Measurements from ENCODE around the gene PGA3.
"Not testable (repeated sequence)": the region's sequence is repeated elsewhere in the genome, so short reads cannot be mapped to it uniquely, and the experiment has no call there.

PGA3 gene

DNA sequence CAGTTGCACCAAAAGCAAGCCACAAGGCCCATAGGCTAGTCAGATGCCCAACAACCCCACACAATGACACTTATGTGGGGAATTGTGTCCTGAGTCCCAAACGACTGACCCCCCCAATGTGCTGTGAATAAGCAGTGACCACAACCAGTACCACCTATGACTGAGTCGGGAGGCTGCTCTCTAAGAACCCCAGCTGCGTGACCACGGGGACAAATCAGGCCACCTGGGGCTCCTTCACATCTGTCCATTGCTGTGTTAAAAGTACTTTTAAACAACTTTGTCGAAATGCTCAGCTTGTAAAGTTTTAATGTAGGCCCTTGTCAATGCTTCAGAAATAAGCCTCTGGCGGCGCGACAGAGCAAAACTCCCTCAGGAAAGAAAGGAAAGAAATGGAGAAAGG lies 37.0 kb downstream of the PGA3 start:
- CTCF ChIA-PET, H3K27ac Mint-ChIP-seq, H3K4me3 Mint-ChIP-seq, H3K27me3 Mint-ChIP-seq, H3K9me3 Mint-ChIP-seq, H3K36me3 Mint-ChIP-seq, H3K4me1 Mint-ChIP-seq, DNase-seq: not testable (repeated sequence)

DNA sequence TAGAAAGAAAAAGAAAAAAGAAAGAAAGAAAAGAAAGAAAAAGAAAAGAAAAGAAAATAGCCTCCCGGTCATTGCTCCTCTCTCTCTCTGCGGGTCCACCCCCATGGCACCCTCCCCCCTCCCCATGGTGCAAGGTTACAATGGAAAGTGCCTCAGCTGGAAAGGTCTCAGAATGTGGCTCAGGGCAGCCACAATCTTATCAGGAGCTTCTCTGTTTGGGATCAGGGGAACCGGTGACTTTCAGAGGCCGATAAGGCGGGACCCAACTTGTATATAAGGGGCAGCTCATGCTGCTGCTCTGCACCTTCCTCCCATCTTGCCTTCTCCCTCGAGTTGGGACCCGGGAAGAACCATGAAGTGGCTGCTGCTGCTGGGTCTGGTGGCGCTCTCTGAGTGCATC lies 37.6 kb downstream of the PGA3 start, which contains the start of gene PGA5:
Gene PGA5 (plus strand): TSS at position 301 of the 400 bp plus-strand sequence. CDS start 52 bp downstream, at position 353.
- H3K9me3 Mint-ChIP-seq, H3K36me3 Mint-ChIP-seq, CTCF ChIA-PET, H3K27ac Mint-ChIP-seq, H3K4me1 Mint-ChIP-seq, H3K27me3 Mint-ChIP-seq, H3K4me3 Mint-ChIP-seq, DNase-seq: not testable (repeated sequence)

DNA sequence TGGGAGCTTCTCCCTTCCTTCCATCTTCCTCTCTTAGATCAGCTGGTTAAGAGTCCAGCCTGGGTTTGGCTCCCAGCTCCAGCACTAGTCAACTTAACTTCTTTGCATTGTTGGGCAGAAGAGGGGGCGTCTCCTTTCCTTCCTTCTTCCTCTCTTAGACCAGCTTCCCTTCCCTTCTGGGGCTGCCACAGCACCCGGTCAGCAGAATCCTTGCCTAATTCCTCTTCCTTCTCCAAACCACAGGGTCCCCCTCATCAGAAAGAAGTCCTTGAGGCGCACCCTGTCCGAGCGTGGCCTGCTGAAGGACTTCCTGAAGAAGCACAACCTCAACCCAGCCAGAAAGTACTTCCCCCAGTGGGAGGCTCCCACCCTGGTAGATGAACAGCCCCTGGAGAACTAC lies 38.2 kb downstream of the PGA3 start:
- CTCF ChIA-PET, H3K27ac Mint-ChIP-seq, H3K9me3 Mint-ChIP-seq, DNase-seq, H3K4me3 Mint-ChIP-seq, H3K4me1 Mint-ChIP-seq, H3K27me3 Mint-ChIP-seq, H3K36me3 Mint-ChIP-seq: not testable (repeated sequence)

DNA sequence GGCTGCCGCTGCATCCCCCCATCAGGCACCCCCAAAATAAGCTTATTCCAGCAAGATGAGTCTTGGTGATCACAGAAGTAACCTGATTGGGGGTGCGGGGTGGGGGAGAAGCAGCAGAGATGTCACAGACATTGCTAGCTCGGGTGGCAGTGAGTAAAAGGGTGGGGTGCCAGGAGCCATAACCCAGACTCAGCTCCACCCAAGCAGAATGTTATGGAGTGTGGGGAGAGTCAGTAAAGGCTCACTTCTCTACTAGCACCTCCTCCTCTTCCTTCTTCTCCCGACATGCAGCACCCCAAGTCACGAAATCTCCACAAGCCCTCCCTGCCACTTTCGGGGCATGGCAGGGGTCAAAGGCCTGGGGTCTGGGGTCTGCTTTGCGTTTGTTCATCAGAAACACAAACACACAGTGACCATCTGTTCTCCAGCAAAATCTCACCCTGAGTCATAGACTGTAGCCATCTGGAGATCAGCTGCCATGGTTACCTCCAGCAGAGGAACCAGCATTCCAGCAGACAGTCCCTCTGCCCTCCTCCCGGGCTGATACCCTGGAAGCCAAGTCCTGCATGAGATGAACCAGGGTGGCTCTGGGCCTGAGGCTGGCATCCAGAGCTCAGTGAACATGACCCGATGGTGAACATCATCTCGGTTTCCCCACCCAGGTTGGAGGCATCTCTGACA lies 42.1 kb downstream of the PGA3 start:
- peaks cover 13% of the 10 kb centered on the region for H3K27me3 Mint-ChIP-seq
- DNase-seq, H3K27ac Mint-ChIP-seq, H3K9me3 Mint-ChIP-seq, H3K4me3 Mint-ChIP-seq, H3K36me3 Mint-ChIP-seq, CTCF ChIA-PET, H3K4me1 Mint-ChIP-seq: not testable (repeated sequence)

DNA sequence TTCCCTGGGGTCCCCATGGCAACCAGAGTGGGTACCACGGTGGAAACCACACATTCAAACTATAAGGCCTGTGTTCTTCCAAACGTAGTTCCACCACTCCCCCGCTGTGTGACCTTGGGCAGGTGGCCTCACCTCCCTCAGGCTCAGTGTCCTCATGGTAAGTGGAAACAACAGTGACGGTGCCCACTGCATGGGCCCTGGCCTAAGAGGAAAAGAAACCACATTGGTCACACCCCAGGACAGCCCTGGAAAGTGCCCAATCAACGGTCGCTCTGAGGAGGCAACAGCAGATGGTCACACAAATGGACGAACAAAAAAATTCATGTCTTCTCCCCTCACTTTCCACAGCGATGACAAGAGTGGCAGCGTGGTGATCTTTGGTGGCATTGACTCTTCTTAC lies 44.8 kb downstream of the PGA3 start:
- H3K4me3 Mint-ChIP-seq, CTCF ChIA-PET: not testable (repeated sequence)

DNA sequence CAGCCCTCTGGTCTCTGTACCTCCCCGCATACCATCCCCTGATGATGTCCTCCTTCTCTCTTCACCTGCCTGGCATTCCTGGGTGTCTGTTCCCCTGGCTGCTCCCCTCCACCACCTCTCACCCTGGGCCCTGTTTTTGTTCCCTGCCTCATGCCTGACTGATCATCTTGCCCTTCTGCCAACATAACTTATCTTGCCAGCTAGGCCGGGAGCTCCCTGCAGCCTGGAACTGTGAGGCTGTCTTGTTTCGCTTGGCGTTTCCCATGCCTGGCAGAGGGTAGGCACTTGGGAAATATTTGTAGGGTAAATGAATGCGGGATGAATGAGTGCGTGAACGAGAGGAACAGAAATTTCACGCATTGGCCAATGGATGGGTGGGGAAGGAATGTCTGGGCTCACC lies 45.9 kb downstream of the PGA3 start:
- H3K4me3 Mint-ChIP-seq, H3K36me3 Mint-ChIP-seq, H3K4me1 Mint-ChIP-seq, H3K27ac Mint-ChIP-seq, CTCF ChIA-PET, DNase-seq, H3K9me3 Mint-ChIP-seq: not testable (repeated sequence)
- H3K27me3 Mint-ChIP-seq = peaks cover 16% of the 10 kb centered on the region

More for the DNA sequence above, 44.8 kb downstream of the PGA3 start:
- not testable (repeated sequence) for H3K36me3 Mint-ChIP-seq, H3K4me1 Mint-ChIP-seq, H3K9me3 Mint-ChIP-seq, H3K27ac Mint-ChIP-seq, DNase-seq
- peaks cover 16% of the 10 kb centered on the region for H3K27me3 Mint-ChIP-seq

DNA sequence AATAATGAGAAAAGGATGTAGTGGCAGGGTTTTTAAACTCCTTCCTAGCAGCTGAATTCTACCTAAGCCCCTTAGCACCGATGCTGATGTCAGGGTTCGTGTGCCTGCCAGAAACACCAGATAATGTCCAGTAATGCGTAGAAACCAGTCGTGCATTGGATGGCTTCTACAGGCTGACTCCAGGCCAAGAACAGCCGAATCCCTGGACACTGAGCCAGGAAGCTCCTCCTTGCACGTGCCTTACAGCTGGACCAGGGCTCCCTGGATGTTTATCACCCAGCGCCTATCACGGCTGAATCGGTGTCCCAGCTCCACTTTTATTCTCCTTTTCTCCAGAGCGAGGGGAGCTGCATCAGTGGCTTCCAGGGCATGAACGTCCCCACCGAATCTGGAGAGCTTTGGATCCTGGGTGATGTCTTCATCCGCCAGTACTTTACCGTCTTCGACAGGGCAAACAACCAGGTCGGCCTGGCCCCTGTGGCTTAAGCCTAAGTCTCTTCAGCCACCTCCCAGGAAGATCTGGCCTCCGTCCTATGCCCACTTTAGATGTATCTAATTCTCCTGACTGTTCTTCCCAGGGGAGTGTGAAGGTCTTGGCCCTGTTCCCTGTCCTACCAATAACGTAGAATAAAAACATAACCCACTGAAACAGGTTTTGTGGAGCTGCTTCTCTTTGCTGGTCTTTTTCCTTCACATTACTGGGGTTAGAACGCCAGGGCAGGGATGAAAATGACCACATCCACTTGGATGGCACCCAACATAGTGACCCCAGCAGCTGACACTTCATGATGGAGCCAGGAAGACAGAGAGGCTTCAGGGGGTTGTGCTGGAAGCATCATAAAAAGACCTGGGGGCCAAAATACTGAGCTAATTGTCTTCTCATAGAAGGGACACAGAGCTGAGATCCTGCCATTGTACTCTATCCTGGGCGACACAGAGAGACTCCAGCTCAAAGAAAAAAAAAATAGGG lies 47.8 kb downstream of the PGA3 start:
- not testable (repeated sequence) for H3K36me3 Mint-ChIP-seq, H3K27ac Mint-ChIP-seq, H3K4me3 Mint-ChIP-seq, H3K9me3 Mint-ChIP-seq, DNase-seq, H3K4me1 Mint-ChIP-seq
- CTCF ChIA-PET = interaction anchor here (0.7 to 5.3 kb wide), 5 partner anchors 85 to 266 kb away, joined by 3 to 65 read pairs (median 3); no protein-coding TSS in a partner anchor
- H3K27me3 Mint-ChIP-seq = peaks cover 16% of the 10 kb centered on the region

DNA sequence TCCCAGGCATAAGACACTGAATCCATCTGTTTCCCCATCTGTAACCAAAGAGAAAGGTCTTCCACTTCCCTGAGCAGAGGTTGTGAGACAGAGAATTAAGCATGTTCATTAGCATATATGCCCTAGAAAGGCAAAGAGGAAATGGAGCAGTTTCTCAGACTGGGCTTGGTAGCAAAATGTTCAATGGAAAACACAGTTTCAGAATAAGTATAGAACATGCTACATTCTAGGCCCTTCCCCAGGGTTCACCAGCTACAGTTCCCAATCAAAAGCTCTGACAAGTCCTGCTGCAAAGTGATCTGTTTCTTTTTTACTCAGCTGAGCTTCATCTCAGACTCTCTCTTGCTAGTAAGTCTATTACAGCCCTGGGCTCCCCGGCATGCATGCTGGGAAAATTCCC lies 49.0 kb downstream of the PGA3 start:
- not testable (repeated sequence) for H3K36me3 Mint-ChIP-seq, H3K4me3 Mint-ChIP-seq, H3K27ac Mint-ChIP-seq, DNase-seq, H3K9me3 Mint-ChIP-seq, H3K4me1 Mint-ChIP-seq
- CTCF ChIA-PET = interaction anchor here (0.9 to 5.3 kb wide), 3 partner anchors 42 to 183 kb away, joined by 3 to 65 read pairs (median 21); partner anchors contain the start of gene VWCE
- peaks cover 16% of the 10 kb centered on the region for H3K27me3 Mint-ChIP-seq

DNA sequence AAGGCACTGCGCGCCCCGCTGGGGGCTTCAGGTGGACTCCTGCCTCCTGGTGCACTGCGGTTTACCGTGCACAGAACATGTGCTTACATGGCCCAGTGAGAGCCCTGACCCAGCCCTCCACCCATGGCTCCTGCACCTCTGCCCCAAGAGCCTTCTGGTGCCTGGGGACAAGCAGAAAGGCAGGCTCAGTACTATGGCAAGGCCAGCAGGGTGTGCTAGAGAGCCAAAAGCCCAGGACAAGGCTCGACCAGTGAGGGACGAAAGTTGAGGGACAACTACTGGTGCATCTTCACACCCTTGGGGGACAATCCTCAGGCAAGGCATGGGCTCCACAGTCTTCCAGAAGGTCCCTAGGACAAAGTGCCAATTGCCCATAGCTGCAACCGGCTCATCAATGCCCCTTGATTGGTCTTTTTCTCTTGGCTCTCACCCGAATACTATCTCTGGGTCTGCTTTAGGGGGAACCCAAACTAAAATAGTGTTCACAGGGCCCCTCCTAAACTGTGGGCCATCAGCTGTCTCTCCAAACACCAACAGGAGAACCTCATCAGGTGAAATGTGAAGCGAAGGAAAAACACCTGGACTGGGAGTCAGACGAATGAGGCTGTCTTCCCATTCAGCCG lies 51.2 kb downstream of the PGA3 start:
- Mint-ChIP-seq H3K27ac (no peak overlapping the region), H3K4me3 (no peak overlapping the region), H3K4me1 (no peaks in the 10 kb centered on the region), H3K27me3 (peaks cover 5% of the 10 kb centered on the region), H3K36me3 (no peaks in the 10 kb centered on the region), H3K9me3 (no peaks in the 10 kb centered on the region)
- peak; percentile 80 for DNase-seq
- CTCF ChIA-PET = interaction anchor here (0.5 to 5.3 kb wide), 24 partner anchors 9 to 499 kb away, joined by 3 to 65 read pairs (median 3); partner anchors contain the start of genes DDB1, TKFC and VWCE

DNA sequence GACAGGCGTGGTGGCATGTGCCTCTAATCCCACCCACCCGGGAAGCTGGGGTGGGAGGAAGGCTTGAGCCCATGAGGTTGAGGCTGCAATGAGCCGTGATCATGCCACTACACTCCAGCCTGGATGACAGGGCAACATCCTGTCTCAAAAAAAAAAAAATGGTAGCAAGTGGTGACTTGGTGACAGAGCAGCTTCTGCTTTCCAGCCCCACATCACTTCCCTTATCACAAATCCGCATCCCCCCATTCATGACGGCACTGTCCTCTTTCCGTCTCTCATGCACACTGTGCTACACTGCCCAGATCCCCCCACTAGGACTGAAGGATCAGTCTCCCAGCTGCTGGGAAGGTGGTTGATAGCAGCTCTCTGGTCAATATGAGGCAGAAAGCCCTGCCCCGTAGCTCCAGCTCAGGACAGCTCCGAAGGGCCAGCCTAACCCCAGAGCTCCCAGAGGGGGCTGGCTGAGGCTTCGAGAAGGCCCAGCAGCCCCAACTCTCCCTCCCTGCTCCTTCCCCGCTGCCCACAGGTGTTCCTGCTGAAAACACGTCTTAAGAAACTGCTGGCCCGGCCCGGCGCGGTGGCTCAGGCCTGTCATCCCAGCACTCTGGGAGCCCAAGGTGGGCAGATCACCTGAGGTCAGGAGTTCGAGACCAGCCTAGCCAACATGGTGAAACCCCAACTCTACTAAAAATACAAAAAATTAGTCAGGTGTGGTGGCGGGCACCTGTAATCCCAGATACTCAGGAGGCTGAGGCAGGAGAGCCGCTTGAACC lies 53.6 kb downstream of the PGA3 start:
- Mint-ChIP-seq H3K4me3 (no peak overlapping the region), H3K9me3 (no peaks in the 10 kb centered on the region), H3K27ac (no peak overlapping the region), H3K4me1 (no peaks in the 10 kb centered on the region), H3K27me3 (no peaks in the 10 kb centered on the region), H3K36me3 (no peaks in the 10 kb centered on the region)
- no peak for DNase-seq
- CTCF ChIA-PET = interaction anchor here (1.3 to 2.6 kb wide), 2 partner anchors 36 to 37 kb away, joined by 4 to 10 read pairs; partner anchors contain the start of gene VWCE

DNA sequence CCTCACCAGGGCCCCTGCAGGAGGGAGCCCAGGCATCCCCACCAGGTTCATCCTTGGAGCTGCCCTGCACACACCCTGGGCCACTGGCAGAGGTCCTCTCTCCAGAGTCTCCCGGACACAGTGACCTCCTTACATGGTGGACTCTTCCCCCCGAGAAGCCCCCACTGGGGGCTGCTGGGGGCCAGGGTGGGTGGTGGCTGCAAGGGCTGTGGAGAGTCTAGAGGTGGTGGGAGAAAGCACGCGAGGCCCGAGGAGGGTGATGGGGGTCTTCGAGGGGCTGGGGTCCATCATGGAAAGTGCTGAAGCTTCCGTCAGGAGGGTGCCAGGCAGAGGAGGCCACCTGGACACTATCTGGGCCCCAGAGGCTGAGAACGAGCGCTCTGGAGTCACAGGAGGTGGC lies 55.2 kb downstream of the PGA3 start:
- Mint-ChIP-seq H3K27ac (no peak overlapping the region), H3K4me1 (no peaks in the 10 kb centered on the region), H3K27me3 (no peaks in the 10 kb centered on the region), H3K4me3 (no peak overlapping the region), H3K36me3 (no peaks in the 10 kb centered on the region), H3K9me3 (no peaks in the 10 kb centered on the region)
- no peak for DNase-seq
- CTCF ChIA-PET = interaction anchor here (0.9 to 1.2 kb wide), 2 partner anchors 12 to 105 kb away, joined by 3 to 4 read pairs; no protein-coding TSS in a partner anchor

DNA sequence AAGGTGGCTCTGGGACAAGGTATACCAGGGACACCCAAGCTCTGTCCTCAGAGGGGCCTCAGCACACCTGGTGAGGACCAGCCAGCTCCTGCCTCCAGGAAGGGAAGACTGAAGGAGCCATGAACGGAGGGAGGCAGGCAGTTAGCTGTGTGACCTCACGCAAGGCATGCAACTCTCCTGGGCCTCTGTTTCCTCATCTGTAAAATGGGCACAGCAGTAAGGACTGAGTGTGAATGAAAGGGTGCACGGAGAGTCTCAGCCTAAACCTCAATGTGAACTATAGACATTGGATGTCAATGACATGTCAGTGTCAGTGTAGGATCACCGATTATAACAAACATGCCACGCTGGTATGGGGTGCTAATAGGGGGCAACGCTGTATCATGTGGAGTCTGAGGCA lies 56.0 kb downstream of the PGA3 start:
- Mint-ChIP-seq H3K27me3 (no peaks in the 10 kb centered on the region), H3K36me3 (no peaks in the 10 kb centered on the region), H3K4me1 (no peaks in the 10 kb centered on the region), H3K27ac (no peak overlapping the region), H3K9me3 (no peaks in the 10 kb centered on the region), H3K4me3 (no peak overlapping the region)
- DNase-seq = no peak
- CTCF ChIA-PET = interaction anchor here (0.9 to 1.2 kb wide), 3 partner anchors 11 to 104 kb away, joined by 3 to 4 read pairs (median 4); no protein-coding TSS in a partner anchor
